CD4-positive, alpha-beta T cell treated with Interleukin-17A for 1 hour (primary cell): ENCODE results near the gene PREX1.

Experiments used
- DNase-seq: peaks from one replicate; pipeline ENCODE4 v3.0.0-alpha.2; 2020

Gene PREX1

DNA sequence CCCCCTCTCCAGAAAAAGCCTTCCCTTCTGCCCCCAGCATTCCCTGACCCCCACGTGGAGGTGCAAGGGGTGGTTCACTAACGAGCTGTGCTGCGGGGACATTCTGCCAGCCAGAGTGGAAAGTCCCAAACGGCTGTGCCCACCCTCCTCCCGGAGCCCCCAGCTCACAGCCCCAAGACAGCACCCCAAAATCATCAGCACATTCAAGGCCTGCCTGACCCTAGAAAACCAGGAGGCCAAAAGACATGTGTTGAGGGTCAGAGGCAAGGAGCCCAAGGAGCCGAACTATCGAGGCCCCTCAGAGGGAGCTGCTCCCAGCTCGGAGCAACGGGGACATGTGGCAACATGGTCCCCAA, 197.9 kb downstream of the PREX1 start:
- DNase-seq, result no peak

DNA sequence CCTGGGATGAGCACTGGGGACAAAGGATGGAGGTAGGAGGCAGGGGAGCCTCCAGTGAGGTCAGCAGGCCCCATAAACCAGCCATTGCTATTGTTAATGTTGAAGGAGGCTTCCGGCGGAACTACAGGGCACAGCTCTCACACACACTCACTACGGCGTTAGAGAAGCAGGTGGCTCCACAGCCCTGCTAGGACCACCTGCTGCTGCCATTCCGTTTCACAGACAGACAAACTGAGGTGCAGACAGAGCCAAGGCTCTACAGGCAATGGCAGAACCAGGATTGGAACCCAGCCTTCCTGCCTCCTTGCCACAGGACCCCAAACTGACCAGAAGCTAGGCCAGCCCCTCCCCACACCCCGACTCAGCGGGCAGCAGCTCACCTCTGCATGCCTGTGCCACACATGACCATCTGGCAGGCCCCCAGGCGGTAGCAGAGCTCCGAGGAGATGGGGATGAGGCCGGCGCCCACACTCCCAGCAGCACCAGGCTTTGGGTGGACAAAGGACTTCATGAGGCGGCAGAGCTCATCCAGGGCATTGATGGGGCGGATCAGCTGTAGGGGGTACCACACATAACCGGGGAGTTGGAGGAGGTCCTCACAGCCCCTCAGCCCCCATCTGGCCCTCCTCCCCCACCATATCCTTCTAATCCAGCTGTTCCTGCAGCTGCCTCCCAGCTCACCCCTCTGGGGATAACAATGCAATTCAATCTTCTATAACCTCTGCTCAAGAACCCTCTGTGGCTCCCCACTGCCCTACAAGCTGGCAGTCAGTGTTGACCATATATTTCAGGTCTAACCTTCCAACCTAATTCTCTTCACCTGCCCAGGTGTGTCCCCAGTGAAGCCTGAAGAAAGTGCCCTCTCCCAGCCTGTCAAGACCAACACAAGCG, 198.5 kb downstream of the PREX1 start:
- no peak for DNase-seq

DNA sequence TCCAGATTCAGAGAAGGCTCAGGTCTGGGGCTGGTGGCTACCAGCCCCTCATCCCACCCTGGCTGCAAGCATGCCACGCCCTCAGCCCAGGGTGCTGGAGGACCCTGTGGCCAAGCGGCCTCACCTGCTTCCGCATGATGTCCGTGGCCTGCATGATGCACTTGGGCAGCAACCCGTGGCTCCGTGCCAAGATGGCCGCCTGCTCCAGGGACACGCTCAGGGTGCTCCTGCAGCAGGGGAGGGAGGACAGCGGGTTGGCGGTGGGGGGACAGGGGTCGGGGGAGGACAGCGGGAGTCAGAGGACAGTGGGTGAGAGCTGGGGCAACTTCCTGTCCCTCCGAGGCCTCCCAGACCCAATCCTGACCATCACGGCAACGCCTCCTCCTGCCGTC, 200.1 kb downstream of the PREX1 start:
- no peak for DNase-seq

DNA sequence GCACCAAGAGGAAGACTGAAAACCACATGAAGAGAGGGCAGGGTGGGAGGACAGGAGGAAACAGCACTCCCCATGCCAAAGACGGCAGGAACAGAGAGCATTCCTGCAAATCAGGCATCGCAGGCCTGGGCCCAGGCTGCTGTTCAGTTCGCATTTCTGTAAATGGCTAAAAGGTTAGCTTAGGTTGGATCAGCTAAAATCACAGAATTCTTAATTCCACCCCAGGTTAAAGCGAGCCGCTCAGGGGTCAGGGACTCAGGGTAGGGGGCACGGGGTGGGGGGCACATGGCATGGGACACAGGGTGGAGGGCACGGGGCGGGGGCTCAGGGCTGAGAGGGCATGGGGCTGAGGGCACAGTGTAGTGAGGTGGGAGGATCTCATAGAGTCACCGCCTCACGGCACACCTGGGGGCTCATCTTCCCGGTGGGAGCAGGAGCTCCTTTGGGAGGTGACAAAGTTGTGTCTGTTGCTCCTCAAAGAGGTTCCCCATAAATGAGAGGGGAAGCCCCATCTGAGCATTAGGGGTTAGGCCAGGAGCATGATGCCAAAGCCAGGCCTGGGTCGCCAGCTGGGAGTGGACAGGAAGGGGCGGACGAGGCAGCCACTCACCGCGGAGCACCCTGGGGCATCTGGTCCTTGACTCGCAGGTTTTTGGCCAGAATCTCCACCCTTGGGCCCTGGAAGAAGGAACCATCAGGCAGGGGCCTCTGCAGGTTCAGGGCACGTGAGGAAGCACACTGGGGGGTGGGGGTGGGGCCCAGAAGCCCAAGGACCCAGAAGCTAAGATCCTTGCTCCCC, 200.7 kb downstream of the PREX1 start:
- no peak for DNase-seq

DNA sequence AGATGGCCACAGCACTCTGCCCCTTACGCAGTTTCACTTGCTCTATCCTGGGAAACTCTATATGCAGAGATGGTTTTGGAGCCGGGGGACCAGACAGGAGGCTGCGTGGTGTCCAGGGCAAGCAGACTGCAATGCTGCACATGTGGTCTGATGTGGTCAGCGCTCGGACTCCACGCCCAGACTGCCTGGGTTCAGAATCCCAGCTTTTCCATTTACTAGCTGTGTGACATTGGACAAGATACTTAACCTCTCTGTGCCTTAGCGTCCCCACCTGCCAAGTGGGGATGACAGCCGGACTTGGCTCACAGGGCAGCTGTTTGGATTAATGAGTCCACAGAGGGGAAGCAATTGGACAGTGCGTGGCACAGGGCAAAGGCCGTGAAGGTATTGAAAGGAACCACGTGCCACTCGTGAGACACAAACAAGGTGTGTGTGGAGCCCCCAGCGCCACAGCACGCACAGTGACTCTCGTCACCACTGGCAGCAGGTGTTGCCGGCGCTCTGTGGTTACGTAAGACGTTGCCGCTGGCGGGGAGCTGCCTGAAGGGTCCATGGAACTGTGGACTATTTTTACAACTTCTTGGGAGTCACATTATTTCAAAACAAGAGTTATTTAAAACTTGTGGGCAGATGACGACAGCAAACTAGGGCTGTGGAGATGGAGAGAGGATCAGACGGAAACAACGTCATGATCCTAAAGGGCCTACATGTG, 201.4 kb downstream of the PREX1 start:
- peak; percentile 20 for DNase-seq

DNA sequence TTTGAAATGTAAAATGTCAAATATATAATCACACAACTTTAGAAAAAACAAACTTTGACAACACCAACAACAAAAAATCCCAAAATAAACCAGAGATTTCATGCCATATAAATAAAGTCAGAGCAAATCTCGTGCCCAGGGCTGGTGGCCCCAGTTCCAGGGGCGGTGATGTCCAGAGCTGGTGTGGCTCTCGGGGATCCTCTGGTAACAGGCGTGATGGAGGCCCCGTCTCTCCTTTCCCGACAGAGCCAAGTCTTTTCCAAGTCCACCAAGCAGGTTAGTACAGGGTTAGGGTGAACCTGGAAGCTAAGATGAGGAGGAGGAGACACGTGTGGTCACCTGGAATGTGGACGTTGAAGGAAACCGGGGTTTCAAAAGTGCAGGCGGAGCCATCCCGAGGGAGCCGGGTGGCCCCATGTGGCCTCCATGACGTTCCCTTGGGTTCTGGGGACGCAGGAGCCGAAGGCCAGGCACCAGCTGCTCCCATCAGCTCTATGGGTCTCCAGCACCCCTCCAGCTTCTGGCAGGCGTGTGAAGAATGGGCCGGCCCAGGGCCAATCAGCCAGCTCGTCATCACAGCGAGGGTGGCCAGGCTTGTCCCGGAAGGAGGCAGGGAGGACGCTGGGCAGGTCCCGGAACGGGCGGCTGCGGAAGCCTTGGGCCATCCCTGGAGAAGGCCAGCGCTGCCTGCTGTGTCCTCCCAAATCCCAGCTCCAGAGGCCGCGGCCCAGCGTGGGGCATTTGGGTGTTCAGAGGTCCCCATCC, 202.5 kb downstream of the PREX1 start:
- no peak for DNase-seq

DNA sequence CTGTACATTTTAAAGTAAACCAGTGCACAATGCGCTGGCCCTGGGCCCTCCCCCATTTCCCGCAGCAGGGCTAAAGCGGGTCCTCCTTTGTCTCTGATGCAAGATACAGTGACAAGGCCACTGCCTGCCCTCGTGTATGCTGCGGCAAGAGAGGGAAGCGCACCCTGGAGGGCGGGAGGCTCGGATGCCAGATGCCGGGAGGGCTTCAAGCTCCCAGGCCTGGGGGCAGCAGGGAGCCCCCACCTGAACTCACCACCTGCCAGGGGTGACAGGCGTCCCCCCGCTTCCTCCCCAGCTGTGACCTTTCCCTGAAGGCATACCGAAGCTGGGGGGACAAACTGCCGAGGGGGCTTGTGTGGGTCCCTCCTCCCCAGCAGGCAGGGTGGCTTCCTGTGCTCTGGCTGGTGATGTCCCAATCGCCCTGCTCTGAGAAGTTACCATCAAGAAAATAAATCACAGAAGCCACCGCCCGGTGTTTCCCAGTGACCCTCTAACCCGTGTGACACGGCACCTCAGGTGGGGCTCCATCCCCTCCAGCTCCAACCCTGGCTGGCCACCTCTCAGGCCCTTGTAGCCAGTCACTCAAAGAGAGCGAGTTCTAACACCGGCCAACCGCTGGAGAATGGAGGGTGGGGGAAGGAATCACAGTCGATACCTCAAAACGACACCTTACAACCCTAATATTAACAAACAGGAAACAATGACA, 203.3 kb downstream of the PREX1 start:
- DNase-seq, result no peak

DNA sequence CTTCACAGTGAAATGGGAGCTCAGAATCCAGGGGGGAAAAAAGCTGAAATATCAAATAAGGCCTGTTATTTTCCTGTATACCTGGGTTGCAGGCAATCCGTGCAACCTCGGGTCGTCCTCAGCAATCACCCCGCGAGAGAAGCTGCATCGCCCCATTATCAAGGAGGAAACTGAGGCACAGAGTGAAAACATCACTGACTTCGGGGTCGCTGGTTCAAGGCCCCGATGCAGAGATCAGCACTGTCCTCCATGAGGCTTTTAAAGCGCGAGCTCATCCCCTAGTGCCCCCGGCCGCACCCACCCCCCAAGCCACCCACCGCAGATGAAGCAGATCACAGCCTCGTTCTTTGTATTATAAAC, 203.9 kb downstream of the PREX1 start:
- DNase-seq, result no peak

DNA sequence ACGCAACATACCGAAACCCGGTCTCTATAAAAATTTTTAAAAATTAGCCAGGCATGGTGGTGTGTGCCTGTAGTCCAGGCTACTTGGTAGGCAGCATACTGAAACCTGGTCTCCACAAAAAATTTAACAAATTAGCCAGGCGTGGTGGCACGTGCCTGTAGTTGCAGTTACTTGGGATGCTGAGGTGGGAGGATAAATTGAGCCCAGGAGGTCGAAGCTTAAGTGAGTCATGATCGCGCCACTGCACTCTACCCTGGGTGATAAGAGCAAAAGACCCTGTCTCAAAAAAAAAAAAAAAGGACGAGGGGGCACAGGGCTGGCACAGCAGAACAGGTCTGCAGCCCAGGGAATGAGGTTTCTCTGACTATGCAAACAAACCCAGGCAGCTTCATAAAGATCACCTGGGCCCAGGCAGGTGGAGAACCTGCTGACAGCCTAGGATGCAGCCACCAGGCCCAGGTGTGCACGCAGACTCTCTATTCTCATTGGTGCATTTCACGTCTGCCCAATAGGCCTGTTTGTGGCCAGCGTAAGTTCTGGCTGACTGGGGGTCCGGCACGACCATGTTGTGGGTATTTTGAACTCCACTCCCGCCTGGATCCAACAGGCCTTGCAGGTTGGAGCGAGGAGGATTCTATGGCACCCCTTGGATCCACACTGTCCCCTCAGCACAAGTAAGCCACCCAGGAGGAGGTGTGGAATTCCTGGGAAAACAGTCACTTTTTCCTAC, 204.5 kb downstream of the PREX1 start:
- DNase-seq, result no peak

DNA sequence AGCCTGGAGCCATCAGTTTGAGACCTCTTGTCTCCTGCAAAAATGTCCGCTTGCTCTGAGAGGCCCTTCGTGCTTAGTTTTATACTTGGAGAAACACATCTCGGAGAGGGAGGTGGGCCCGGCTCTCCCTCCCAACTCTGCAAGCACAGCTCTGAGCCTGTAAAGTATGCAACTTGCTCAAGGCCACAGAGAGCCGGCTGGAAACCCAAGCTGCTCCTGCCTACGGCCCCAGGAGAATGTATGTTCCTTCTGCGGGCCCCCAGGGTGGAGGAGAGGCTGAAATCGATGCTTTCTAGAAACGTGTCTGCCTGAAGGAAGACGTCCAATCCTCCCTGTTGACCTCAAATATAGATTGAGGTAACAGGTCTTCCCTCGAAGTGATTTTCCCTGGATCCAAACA, 205.4 kb downstream of the PREX1 start:
- DNase-seq, result no peak

DNA sequence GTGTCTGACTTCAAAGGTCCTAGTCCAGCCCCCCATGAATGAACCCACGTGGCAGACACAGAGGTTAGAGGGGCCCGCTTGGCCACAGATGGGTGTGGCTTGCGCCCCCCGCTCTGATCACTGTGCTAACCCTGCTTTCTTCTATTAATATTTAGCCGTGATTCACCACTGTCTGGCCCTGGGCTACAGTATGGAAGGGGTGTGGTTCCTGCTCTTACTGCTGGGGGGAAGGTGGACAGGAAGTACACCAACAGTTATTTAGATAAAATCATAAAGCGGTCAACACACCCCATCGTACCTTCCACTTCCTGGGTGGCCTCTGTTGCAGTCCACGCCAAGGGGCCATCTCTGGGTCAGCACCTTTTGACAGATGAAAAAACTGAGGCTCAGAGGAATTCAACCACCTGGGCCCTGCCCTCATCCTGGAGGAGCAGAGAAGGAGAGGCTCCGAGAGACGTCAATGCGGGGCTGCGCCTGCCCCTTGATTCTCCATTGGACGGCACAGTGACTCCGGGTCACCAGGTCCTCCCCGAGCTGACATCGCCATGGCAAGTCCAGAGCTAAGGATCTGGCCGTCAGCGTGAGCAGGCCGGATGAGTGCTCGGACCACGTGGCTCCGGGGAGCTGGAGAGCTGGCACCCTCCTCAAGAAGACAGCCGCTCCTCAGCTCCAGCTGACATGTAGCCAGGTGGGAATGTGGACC, 206.3 kb downstream of the PREX1 start:
- no peak for DNase-seq

DNA sequence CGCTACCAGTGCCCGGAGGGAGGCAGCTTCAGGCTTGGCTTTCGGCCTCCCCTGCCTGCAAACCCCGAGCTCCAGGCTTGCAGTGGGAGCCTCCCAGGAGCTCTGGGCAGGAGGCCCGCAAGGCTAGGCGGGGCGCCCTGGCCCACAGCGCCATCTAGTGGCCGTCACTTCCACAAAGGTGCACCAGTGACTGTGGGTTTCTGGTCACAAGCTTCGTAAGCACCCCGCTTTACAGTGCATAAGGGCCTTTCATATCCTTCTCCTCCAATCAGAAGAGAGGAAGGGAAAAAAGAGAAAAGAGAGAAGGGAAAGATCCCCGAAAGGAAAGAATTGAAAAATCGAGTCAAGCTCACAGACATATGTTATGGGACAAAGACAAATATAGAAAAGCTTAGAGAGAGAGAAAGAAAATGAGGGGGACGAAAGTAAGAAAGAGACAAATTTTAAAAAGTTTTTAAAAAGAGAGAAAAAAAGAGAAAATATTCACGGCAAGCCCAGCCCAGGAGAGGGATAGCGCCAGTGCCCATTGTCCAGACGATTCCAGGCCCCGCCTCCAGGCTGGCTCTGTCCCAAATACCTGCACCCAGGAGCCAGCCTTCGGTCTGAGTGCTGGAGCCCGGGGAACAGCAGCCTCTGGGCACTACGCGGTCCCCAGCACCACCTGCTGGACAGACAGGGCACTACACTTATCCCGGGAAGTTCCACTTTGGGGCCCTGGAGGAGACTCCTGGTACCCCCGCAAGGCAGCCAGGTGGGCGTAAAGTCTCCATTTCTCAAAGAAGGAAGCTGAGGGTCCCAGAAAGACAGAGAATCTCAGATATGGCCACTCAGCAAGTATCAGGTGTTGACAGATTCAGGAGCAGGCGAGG, 207.1 kb downstream of the PREX1 start:
- peak; percentile 68 for DNase-seq

DNA sequence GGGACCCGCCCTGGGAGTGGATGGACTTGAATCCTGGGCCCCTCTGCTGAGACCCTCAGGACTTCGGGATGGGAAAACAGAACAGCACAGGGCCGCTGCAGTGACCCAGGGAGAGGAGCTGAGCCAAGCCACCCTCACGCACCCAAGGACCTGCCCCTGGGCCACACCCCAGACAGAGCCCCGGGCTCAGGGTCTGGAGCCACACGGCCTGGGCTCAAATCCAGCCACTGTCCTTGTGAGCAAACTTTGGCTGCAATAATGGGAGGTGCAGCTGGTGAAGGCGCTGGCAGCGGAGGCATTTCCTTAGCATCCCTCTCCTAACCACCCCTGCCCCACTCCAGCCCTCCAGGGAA, 207.7 kb downstream of the PREX1 start:
- no peak for DNase-seq

DNA sequence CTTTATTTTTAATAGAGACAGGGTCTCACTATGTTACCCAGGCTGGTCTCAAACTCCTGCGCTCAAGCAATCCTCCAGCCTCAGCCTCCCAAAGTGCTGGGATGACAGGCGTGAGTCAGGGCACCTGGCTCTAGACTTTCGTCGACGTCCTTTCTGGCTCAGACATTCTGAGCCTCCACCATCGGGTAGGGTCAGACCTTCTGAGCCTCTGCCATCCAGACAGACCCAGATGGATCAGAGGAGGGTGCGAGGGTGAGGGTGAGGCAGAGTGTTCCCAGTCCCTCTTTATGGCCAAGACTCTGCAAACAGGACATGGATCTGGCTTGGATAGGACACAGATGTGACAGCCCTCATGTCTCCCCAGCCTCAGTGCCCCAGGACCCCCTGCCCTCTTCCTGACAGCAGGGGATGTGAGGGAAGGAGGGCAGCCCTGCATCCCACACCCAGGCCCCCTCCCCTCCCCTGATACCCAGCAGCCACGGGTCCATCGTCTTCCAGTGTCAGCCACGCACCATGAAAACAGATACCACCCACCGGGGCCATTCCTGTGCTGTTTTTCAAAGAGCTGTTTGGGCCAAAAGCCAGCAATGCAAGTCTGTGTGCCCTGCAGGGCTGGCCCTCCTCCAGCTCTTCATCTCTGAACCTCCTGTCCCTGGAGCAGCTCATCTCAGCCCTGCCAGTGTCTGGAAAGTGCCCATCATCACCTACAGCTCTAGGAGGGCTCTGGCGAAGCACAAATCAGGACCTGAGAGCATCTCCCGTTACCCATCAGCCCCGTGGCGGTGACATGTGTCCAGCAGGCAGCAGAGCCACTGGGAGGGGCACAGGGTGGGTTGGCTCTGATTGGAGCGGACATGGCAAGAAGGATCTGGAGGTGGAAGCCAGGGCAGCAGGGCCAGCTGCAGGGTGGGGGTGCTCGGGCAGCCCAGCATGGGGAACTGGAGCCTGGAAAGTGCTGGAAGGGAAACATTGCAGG, 208.4 kb downstream of the PREX1 start:
- no peak for DNase-seq

DNA sequence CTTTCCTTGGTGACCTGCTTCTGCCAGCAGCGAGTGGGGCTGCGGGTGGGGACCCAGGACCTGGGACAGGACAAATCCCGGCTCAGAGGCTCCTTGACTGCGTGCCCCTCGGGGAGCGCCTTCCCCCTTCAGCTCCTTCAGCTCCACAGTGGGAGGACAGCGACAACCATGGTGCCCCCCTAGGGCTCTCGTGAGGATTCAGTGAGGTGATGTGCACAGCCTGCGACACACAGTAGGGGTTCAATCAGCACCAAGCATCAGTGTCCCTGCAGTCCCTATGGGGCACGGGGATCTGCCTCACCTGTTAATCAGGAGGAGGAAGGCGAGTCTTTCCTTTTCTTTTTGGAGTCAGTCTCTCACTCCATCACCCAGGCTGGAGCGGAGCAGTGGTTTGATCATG, 209.2 kb downstream of the PREX1 start:
- DNase-seq, result no peak

DNA sequence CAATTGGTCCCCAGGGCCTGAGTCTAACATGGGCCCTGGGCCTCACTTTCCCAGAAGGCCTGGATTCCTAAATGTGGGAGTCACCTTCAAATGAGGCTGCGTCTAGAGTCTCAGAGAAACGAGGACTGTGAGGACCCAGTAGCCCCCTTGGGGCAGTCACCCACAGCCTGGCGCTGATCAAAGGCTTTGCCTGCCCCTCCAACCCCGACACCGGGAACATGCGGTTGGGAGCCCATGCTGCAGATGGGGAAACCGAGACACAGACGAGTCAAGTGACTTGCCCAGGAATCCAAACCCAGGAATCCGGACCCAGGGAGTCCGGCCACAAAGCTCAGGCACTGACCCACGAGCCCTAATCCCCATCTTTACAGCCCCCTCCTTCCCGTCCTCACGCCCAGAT, 209.7 kb downstream of the PREX1 start:
- no peak for DNase-seq

DNA sequence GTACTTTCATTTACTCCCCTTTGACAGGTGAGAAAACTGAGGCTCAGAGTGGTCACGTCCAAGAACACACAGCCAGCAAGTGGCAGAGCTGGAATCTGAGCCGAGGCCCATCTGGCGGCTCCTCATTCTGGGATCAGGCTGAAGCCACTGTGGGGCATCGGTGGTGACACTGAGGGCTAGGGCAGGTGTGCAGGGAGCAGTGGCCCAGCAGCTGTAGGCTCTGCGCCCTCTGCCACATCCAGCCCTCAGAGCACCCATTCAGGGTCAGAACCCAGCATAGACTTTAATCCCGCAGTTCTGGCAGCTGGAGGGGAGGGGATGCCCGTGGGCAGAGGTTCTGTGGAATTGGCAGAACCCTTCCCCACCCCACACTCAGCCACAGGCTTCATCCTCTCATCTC, 210.3 kb downstream of the PREX1 start:
- no peak for DNase-seq

DNA sequence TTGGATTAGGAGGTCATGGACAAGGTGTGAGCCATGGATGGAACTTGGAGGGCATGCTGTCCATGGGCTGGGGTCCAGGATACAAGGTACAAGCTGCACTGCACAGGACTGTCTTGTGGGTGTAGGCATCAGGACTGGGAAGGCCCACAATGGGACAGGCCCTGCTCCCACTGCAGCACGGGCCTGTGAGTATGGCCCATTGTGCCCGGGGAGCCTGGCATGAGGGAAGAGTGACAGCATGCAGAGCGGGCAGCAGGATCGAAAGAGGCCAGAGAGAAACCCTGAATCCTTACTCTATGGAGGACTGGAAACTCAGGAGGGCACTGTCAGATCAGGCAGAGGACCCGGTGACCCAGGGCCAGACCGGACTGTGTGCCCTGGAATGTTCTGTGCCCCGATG, 211.3 kb downstream of the PREX1 start:
- DNase-seq, result no peak

DNA sequence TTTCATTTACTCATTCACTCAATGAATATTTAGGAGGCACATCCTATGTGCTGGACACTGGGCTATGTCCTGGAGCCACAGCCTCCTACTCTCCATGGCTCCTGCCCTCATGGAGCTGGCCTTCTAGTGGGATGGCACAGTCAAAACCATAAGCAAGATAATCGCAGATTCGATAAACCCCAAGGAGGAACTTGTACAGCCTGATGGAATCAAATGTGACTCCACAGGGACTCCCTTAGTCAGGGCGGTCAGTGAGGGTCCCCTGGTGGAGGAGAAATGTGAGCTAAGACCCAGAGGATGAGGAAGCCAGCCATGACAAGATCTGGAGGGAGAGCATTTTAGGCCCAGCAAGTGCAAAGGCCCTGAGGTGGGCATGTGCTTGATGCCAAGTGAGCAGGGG, 211.9 kb downstream of the PREX1 start:
- no peak for DNase-seq
